HCT116 (cell line): ENCODE measurements around the gene NKX6-2. TPM values are rescaled to one million over a fixed set of nuclear protein-coding genes. Genes with fewer than 3 reads are reported as not detected.

ENCODE experiments used
- ATAC-seq: fragments of 200-7000 bp; cut with Tn5 transposase; 2 replicates; pipeline ENCODE4 v1.9.1; 2020; ENCODE audit warnings: mild to moderate bottlenecking, moderate library complexity
- BruUV-seq: library from RNA; stranded (reverse); fragments of 400-500 nt; replicated peaks from 2 replicates; lab custom pipeline; 2021; lab: Mats Ljungman, UMichigan
- CTCF ChIA-PET: fragments of 300-600 bp; sonication (Branson Sonifier 250); formaldehyde crosslinking; loops from one replicate; lab custom pipeline; 2021; ENCODE audit warnings: antibody characterized with exemption; lab: Charles Lee
- POLR2A ChIA-PET: fragments of 300-600, 350-600 bp; sonication (Branson Sonifier 250); formaldehyde crosslinking; loops from one replicate; lab custom pipeline; 2021; ENCODE audit warnings: antibody characterized with exemption; lab: Charles Lee
- RAD21 ChIA-PET, 2 experiments: fragments of 300-600 bp; sonication (Branson Sonifier 250); formaldehyde crosslinking; loops; one replicate each; lab custom pipeline; 2023; ENCODE audit warnings: low total read pairs in 2 of 2; ENCODE audit not compliant: uncharacterized antibody in 2 of 2, unreplicated experiment in 2 of 2, low non-redundant PET in 1 of 2; lab: Charles Lee
- DNase-seq: peaks from one replicate; pipeline ENCODE4 v3.0.0-alpha.2; 2010; ENCODE audit warnings: low read depth, low spot score
- H2AFZ ChIP-seq: fragments of 200-600 bp; shearing (Covaris generic), sonication (generic); 2 replicates; pipeline ENCODE4 v1.6.1; 2017; ENCODE audit warnings: low read depth, mixed run types, mixed read lengths, antibody characterized with exemption, low read length; ENCODE audit not compliant: poor library complexity, severe bottlenecking
- H3K27ac ChIP-seq: 2 replicates; pipeline ENCODE4 v1.5.1; 2012; ENCODE audit warnings: low read depth, low read length
- H3K27me3 ChIP-seq: fragments of 200-600 bp; sonication (generic); 2 replicates; pipeline ENCODE4 v1.6.1; 2016; ENCODE audit warnings: mixed run types, low read length, mixed read lengths; ENCODE audit not compliant: insufficient read depth
- H3K36me3 ChIP-seq, 2 experiments: fragments of 200-500 bp in 1 of 2; fragments of 200-600 bp in 1 of 2; sonication (Bioruptor generic) in 1 of 2; sonication (generic) in 1 of 2; 2 replicates each; pipeline versions ENCODE4 v1.5.1 to v1.6.1; 2014 to 2016; ENCODE audit warnings: low read length in 2 of 2, inconsistent platforms in 1 of 2, mixed read lengths in 1 of 2, mixed run types in 1 of 2; ENCODE audit not compliant: insufficient read depth in 2 of 2, control insufficient read depth in 1 of 2
- H3K4me1 ChIP-seq, 2 experiments: fragments of 200-600 bp in 1 of 2; sonication (generic) in 1 of 2; 2 replicates each; pipeline versions ENCODE4 v1.5.1 to v1.6.1; 2012 to 2017; ENCODE audit warnings: low read length in 2 of 2, inconsistent platforms in 1 of 2, mild to moderate bottlenecking in 1 of 2, mixed read lengths in 1 of 2, mixed run types in 1 of 2, moderate library complexity in 1 of 2; ENCODE audit not compliant: insufficient read depth in 2 of 2, control insufficient read depth in 1 of 2
- H3K4me2 ChIP-seq: fragments of 200-600 bp; sonication (generic); 2 replicates; pipeline ENCODE4 v1.6.1; 2017; ENCODE audit warnings: mixed run types, low read length, mixed read lengths
- H3K4me3 ChIP-seq, 2 experiments: fragments of 200-600 bp in 1 of 2; sonication (generic) in 1 of 2; replicated peaks in 1 of 2; 2 replicates each; pipeline ENCODE4 v1.5.1; 2011 to 2016; ENCODE audit warnings: low read length in 2 of 2, control low read depth in 1 of 2, low read depth in 1 of 2, mild to moderate bottlenecking in 1 of 2, mixed read lengths in 1 of 2, mixed run types in 1 of 2
- H3K79me2 ChIP-seq: fragments of 200-600 bp; sonication (generic); 2 replicates; pipeline ENCODE4 v1.6.1; 2017; ENCODE audit warnings: mild to moderate bottlenecking, mixed run types, low read length, moderate library complexity, mixed read lengths; ENCODE audit not compliant: insufficient read depth
- H3K9ac ChIP-seq: fragments of 200-600 bp; sonication (generic); 2 replicates; pipeline ENCODE4 v1.6.1; 2016; ENCODE audit warnings: low read length, mixed read lengths
- H3K9me2 ChIP-seq: fragments of 200-600 bp; sonication (generic), shearing (Covaris generic); 2 replicates; pipeline ENCODE4 v1.6.1; 2017; ENCODE audit warnings: mixed run types, mild to moderate bottlenecking, moderate library complexity; ENCODE audit not compliant: insufficient read depth
- H3K9me3 ChIP-seq, 2 experiments: fragments of 200-500 bp in 1 of 2; fragments of 200-600 bp in 1 of 2; sonication (Bioruptor generic) in 1 of 2; sonication (generic) in 1 of 2; 2 replicates each; pipeline ENCODE4 v1.6.1; 2014 to 2017; ENCODE audit warnings: low read length in 2 of 2, mixed read lengths in 2 of 2, inconsistent platforms in 1 of 2, low read depth in 1 of 2, mild to moderate bottlenecking in 1 of 2, mixed run types in 1 of 2, moderate library complexity in 1 of 2; ENCODE audit not compliant: control insufficient read depth in 1 of 2, insufficient read depth in 1 of 2
- H4K20me1 ChIP-seq: fragments of 200-600 bp; sonication (generic), shearing (Covaris generic); 2 replicates; pipeline ENCODE4 v1.6.1; 2017; ENCODE audit warnings: mixed run types, mild to moderate bottlenecking, moderate library complexity; ENCODE audit not compliant: insufficient read depth
- ELF1 ChIP-seq: IDR thresholded peaks from 2 replicates; pipeline ENCODE4 v1.6.1; 2012; ENCODE audit warnings: low read depth, borderline replicate concordance
- EZH2 ChIP-seq: fragments of 200-600 bp; sonication (generic); IDR thresholded peaks from 2 replicates; pipeline ENCODE4 v1.6.1; 2017; ENCODE audit warnings: antibody characterized with exemption, mixed run types
- FOSL1 ChIP-seq: IDR thresholded peaks from 2 replicates; pipeline ENCODE4 v1.6.1; 2012; ENCODE audit warnings: low read depth
- POLR2A ChIP-seq: IDR thresholded peaks from 2 replicates; pipeline ENCODE4 v1.7.0; 2011; ENCODE audit warnings: borderline replicate concordance; ENCODE audit not compliant: insufficient read depth, insufficient read length; ENCODE audit errors: extremely low read depth
- POLR2AphosphoS5 ChIP-seq: IDR thresholded peaks from 2 replicates; pipeline ENCODE4 v1.6.1; 2011; ENCODE audit warnings: mild to moderate bottlenecking, low read depth, low read length, moderate library complexity
- RAD21 ChIP-seq: IDR thresholded peaks from 2 replicates; pipeline ENCODE4 v1.6.1; 2012; ENCODE audit warnings: low read depth, mild to moderate bottlenecking
- SIN3A ChIP-seq: IDR thresholded peaks from 2 replicates; pipeline ENCODE4 v1.6.1; 2012; ENCODE audit warnings: low read depth
- SP1 ChIP-seq: IDR thresholded peaks from 2 replicates; pipeline ENCODE4 v1.6.1; 2012; ENCODE audit warnings: low read depth
- SRF ChIP-seq: IDR thresholded peaks from 2 replicates; pipeline ENCODE4 v1.6.1; 2012; ENCODE audit warnings: low read depth
- YY1 ChIP-seq: IDR thresholded peaks from 2 replicates; pipeline ENCODE4 v1.6.1; 2011; ENCODE audit warnings: low read length, low read depth, moderate library complexity, mild to moderate bottlenecking; ENCODE audit not compliant: insufficient replicate concordance; ENCODE audit errors: extremely low read depth
- ZFX ChIP-seq: fragments of 450-650 bp; IDR thresholded peaks from 2 replicates; pipeline ENCODE4 v1.6.1; 2017
- intact Hi-C: fragments of 100-400 bp; cut with micrococcal nuclease; formaldehyde crosslinking; loops from 2 replicates; pipeline ENCODE4 v1.10.0; 2022
- total RNA-seq: library from RNA; stranded (reverse); gene quantifications from one replicate; pipeline ENCODE4 v1.2.1, GENCODE V29; 2021; ENCODE audit not compliant: unreplicated experiment
- TF ChIP-seq, protein P1 (sequence below): IDR thresholded peaks from 2 replicates; pipeline ENCODE4 v1.6.1; 2012
- TF ChIP-seq, protein P2 (sequence below): IDR thresholded peaks from 2 replicates; pipeline ENCODE4 v1.6.1; 2012
- TF ChIP-seq, protein P3 (sequence below), 3 experiments: fragments of 200-600 bp in 1 of 3; sonication (generic) in 1 of 3; IDR thresholded peaks in 2 of 3; conservative IDR thresholded peaks in 1 of 3; 2 replicates each; pipeline ENCODE4 v1.5.1; 2012 to 2017; ENCODE audit warnings: low read depth in 2 of 3, low read length in 2 of 3, antibody characterized with exemption in 1 of 3, borderline replicate concordance in 1 of 3, control low read depth in 1 of 3, mild to moderate bottlenecking in 1 of 3, mixed read lengths in 1 of 3, mixed run types in 1 of 3, moderate library complexity in 1 of 3; ENCODE audit not compliant: insufficient read depth in 1 of 3

NKX6-2 gene
- total RNA-seq, 1 experiment from 2014 or later, result not detected

DNA sequence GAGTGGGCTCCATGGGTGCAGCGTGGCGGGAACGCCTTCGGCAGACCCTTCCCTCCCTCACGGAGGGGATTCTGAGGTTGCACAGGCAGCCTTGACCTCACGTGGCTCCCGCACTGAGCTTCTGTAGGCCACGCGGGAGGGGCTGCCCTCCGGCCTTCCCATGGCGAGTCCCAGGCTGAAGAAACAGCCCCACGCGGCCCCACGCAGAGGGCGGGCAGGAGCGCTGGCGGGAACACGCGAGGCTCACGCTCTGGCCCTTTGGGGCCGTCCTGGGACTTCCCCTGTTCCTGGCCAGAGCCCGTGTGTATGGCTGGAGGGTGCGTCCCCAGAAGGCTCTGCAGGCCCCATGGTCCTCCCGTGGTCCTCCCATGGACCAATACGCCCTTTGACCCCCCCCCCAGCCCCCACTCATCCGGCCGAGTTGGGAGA is 21.7 kb upstream of the NKX6-2 start:
- Histone ChIP-seq H3K9me2 (no peaks in the 10 kb centered on the region), H3K36me3 (no peaks in the 10 kb centered on the region), H3K27ac (no peak overlapping the region), H3K27me3 (no peaks in the 10 kb centered on the region), H3K4me3 (no peak overlapping the region), H3K79me2 (no peaks in the 10 kb centered on the region), H3K9ac (no peak overlapping the region), H2AFZ (no peak overlapping the region), H3K4me1 (no peaks in the 10 kb centered on the region), H3K4me2 (no peak overlapping the region), H3K9me3 (no peaks in the 10 kb centered on the region), H4K20me1 (no peaks in the 10 kb centered on the region)
- intact Hi-C loops, result no loop called here
- ChIA-PET RAD21 (no interaction called here), CTCF (no interaction called here), POLR2A (no interaction called here)
- no peak for ATAC-seq
- BruUV-seq, result no TSS peak
- no peak for DNase-seq
- TF ChIP-seq POLR2AphosphoS5 (no peak), SP1 (no peak), ZFX (no peak), EZH2 (no peak), RAD21 (no peak), POLR2A (no peak), SRF (no peak), SIN3A (no peak), FOSL1 (no peak), YY1 (no peak), ELF1 (no peak)
- TF ChIP-seq, protein P1, sequence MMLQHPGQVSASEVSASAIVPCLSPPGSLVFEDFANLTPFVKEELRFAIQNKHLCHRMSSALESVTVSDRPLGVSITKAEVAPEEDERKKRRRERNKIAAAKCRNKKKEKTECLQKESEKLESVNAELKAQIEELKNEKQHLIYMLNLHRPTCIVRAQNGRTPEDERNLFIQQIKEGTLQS, result no peak
- TF ChIP-seq, protein P2, sequence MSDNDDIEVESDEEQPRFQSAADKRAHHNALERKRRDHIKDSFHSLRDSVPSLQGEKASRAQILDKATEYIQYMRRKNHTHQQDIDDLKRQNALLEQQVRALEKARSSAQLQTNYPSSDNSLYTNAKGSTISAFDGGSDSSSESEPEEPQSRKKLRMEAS, result no peak
- TF ChIP-seq, protein P3, sequence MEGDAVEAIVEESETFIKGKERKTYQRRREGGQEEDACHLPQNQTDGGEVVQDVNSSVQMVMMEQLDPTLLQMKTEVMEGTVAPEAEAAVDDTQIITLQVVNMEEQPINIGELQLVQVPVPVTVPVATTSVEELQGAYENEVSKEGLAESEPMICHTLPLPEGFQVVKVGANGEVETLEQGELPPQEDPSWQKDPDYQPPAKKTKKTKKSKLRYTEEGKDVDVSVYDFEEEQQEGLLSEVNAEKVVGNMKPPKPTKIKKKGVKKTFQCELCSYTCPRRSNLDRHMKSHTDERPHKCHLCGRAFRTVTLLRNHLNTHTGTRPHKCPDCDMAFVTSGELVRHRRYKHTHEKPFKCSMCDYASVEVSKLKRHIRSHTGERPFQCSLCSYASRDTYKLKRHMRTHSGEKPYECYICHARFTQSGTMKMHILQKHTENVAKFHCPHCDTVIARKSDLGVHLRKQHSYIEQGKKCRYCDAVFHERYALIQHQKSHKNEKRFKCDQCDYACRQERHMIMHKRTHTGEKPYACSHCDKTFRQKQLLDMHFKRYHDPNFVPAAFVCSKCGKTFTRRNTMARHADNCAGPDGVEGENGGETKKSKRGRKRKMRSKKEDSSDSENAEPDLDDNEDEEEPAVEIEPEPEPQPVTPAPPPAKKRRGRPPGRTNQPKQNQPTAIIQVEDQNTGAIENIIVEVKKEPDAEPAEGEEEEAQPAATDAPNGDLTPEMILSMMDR (IDR thresholded peaks at IDR 0.05 in 2 of 3, conservative IDR thresholded peaks at IDR 0.05 in 1 of 3; ENCODE audit: borderline replicate concordance in 1 of 3, insufficient read depth in 1 of 3, low read depth in 2 of 3, low read length in 2 of 3), result no peak
